Loucy (cell line): Measurements from ENCODE around the gene IL6R.

Experiments used
- H2AFZ ChIP-seq: fragments of 200-600 bp; sonication (generic); 2 replicates; pipeline ENCODE4 v1.6.0; 2016; ENCODE audit warnings: antibody characterized with exemption, mild to moderate bottlenecking, low read length, moderate library complexity
- H3F3A ChIP-seq: fragments of 200-600 bp; 2 replicates; pipeline ENCODE4 v1.6.0; 2016; ENCODE audit warnings: antibody characterized with exemption, low read depth, mild to moderate bottlenecking
- H3K27me3 ChIP-seq: fragments of 200-600 bp; sonication (generic); 2 replicates; pipeline ENCODE4 v1.6.1; 2014; ENCODE audit warnings: low read length, mild to moderate bottlenecking; ENCODE audit not compliant: insufficient read depth, poor library complexity, severe bottlenecking
- H3K36me3 ChIP-seq: fragments of 200-600 bp; sonication (generic); 2 replicates; pipeline ENCODE4 v1.6.1; 2016; ENCODE audit warnings: low read length; ENCODE audit not compliant: insufficient read depth
- H3K4me1 ChIP-seq: fragments of 200-600 bp; sonication (generic); 2 replicates; pipeline ENCODE4 v1.5.1; 2014; ENCODE audit warnings: low read length, mild to moderate bottlenecking; ENCODE audit not compliant: insufficient read depth, poor library complexity, severe bottlenecking
- H3K4me2 ChIP-seq: fragments of 200-600 bp; sonication (generic); 2 replicates; pipeline ENCODE4 v1.6.0; 2014; ENCODE audit warnings: antibody characterized with exemption, low read length, low read depth, mild to moderate bottlenecking; ENCODE audit not compliant: poor library complexity, severe bottlenecking
- H3K4me3 ChIP-seq: fragments of 200-600 bp; sonication (generic); 2 replicates; pipeline ENCODE4 v1.5.1; 2014; ENCODE audit warnings: low read length, mild to moderate bottlenecking, mixed read lengths; ENCODE audit not compliant: poor library complexity, severe bottlenecking
- H3K79me2 ChIP-seq: fragments of 200-600 bp; sonication (generic); 2 replicates; pipeline ENCODE4 v1.6.1; 2014; ENCODE audit warnings: low read length; ENCODE audit not compliant: insufficient read depth
- H3K9ac ChIP-seq: fragments of 200-600 bp; sonication (generic); 2 replicates; pipeline ENCODE4 v1.6.0; 2014; ENCODE audit warnings: mild to moderate bottlenecking, low read depth, low read length, moderate library complexity; ENCODE audit not compliant: poor library complexity, severe bottlenecking
- H3K9me2 ChIP-seq: fragments of 200-600 bp; sonication (generic); replicated peaks from 2 replicates; pipeline ENCODE4 v1.6.1; 2016; ENCODE audit warnings: low read depth, low read length, mixed read lengths
- H3K9me3 ChIP-seq: fragments of 200-600 bp; sonication (generic); 2 replicates; pipeline ENCODE4 v1.6.1; 2014; ENCODE audit warnings: mild to moderate bottlenecking, antibody characterized with exemption, low read length, low read depth; ENCODE audit not compliant: insufficient read depth
- H4K20me1 ChIP-seq: fragments of 200-600 bp; sonication (generic); 2 replicates; pipeline ENCODE4 v1.6.0; 2014; ENCODE audit warnings: antibody characterized with exemption, low read length, mild to moderate bottlenecking; ENCODE audit not compliant: insufficient read depth, poor library complexity, severe bottlenecking
- EZH2phosphoT487 ChIP-seq: fragments of 200-600 bp; IDR thresholded peaks from 2 replicates; pipeline ENCODE4 v1.6.1; 2018; ENCODE audit warnings: antibody characterized with exemption, mild to moderate bottlenecking, moderate library complexity, borderline replicate concordance
- TF ChIP-seq, protein P1 (sequence below): fragments of 200-600 bp; sonication (generic); conservative IDR thresholded peaks from 2 replicates; pipeline ENCODE4 v1.5.1; 2014; ENCODE audit warnings: mild to moderate bottlenecking, antibody characterized with exemption, low read length

The IL6R gene

DNA sequence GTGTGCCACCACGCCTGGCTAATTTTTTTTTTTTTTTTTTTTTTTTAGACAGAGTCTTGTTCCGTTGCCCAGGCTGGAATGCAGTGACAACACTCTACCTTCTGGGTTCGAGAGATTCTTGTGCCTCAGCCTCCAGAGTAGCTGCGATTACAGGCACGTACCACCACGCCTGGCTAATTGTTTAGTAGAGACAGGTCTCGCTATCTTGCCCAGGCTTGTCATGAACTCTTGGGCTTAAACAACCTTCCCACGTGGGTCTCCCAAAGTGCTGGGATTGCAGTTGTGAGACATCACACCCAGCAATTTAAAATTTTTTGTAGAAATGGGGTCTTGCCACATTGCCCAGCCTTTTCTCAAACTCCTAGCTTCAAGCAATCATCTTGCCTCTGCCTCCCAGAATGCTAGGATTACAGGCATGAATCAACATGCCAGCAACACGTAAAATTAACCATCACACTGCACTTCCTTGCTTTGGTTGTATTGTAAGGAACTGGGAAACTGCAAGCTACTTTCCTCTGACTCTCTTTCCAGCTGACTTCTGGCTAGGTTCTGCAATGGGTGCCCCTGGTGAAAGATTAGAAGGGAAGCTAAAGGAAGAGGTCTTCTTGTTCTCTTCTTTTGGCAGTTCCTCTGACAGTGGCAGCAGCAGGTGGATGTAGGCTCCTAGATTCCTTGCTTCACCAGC is 13.9 kb upstream of the IL6R start:
- H3K9ac ChIP-seq = no peak overlapping the region
- H3K79me2 ChIP-seq = no peaks in the 10 kb centered on the region
- no peaks in the 10 kb centered on the region for H3K9me3 ChIP-seq
- no peaks in the 10 kb centered on the region for H3K9me2 ChIP-seq
- H3K36me3 ChIP-seq = no peaks in the 10 kb centered on the region
- TF ChIP-seq, protein P1, sequence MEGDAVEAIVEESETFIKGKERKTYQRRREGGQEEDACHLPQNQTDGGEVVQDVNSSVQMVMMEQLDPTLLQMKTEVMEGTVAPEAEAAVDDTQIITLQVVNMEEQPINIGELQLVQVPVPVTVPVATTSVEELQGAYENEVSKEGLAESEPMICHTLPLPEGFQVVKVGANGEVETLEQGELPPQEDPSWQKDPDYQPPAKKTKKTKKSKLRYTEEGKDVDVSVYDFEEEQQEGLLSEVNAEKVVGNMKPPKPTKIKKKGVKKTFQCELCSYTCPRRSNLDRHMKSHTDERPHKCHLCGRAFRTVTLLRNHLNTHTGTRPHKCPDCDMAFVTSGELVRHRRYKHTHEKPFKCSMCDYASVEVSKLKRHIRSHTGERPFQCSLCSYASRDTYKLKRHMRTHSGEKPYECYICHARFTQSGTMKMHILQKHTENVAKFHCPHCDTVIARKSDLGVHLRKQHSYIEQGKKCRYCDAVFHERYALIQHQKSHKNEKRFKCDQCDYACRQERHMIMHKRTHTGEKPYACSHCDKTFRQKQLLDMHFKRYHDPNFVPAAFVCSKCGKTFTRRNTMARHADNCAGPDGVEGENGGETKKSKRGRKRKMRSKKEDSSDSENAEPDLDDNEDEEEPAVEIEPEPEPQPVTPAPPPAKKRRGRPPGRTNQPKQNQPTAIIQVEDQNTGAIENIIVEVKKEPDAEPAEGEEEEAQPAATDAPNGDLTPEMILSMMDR = no peak
- TF ChIP-seq EZH2phosphoT487 = no peak
- H3K27me3 ChIP-seq = no peaks in the 10 kb centered on the region
- H4K20me1 ChIP-seq = no peaks in the 10 kb centered on the region
- no peak overlapping the region for H3K4me3 ChIP-seq
- H3F3A ChIP-seq = no peaks in the 10 kb centered on the region
- H3K4me2 ChIP-seq = no peak overlapping the region
- H2AFZ ChIP-seq = no peak overlapping the region
- H3K4me1 ChIP-seq = peaks cover 5% of the 10 kb centered on the region

DNA sequence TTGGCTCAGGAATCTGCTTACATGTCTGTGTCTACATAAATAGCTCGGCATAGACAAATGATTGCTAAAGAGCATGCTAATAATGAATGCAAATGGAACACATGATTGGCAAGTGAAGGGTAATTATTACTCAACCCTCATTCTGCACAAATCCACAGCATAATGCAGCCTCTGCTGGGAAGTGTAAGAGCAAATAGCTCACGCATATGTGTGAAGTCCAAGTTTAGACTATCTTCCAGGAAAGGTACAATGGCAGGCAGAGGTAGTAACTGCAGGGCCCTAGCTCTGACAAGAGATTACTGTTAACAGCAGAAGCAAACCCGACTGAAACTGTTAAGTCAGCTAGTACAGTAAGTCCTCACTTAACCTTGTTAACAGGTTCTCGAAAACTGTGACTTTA is 7.0 kb upstream of the IL6R start:
- no peak overlapping the region for H3K9ac ChIP-seq
- H3K27me3 ChIP-seq = no peaks in the 10 kb centered on the region
- H3K4me3 ChIP-seq = no peak overlapping the region
- no peaks in the 10 kb centered on the region for H3K36me3 ChIP-seq
- no peak overlapping the region for H3K4me2 ChIP-seq
- H2AFZ ChIP-seq = no peak overlapping the region
- H3K79me2 ChIP-seq = no peaks in the 10 kb centered on the region
- no peaks in the 10 kb centered on the region for H3K9me3 ChIP-seq
- H3F3A ChIP-seq = no peaks in the 10 kb centered on the region
- H4K20me1 ChIP-seq = no peaks in the 10 kb centered on the region
- no peaks in the 10 kb centered on the region for H3K9me2 ChIP-seq
- peaks cover 6% of the 10 kb centered on the region for H3K4me1 ChIP-seq
- TF ChIP-seq, protein P1 = no peak
- TF ChIP-seq EZH2phosphoT487 = no peak

DNA sequence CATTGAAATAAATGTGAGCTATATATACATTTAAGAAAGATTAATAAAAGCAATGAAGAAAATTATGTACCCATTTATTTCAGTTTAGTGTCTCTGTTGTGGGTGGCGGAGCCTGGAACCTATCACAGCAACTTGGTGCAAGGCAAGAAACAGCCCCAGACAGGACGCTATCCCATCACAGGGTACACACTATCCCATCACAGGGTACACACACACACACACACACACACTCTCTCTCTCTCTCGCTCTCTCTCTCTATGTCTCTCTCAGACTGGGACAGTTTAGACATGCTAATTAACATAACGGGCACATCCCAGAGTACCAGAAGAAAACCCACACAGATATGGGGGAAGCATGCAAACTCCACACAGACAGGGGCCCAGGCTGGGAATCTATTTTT is 6.5 kb upstream of the IL6R start:
- Histone ChIP-seq H3K9ac (no peak overlapping the region), H3K9me3 (no peaks in the 10 kb centered on the region)

More for the DNA sequence above, 6.5 kb upstream of the IL6R start:
- H3K4me3 ChIP-seq = no peak overlapping the region
- H3K79me2 ChIP-seq = no peaks in the 10 kb centered on the region
- H3K9me2 ChIP-seq = no peaks in the 10 kb centered on the region
- H2AFZ ChIP-seq = no peak overlapping the region
- 0 out of 2 replicates have a peak, but pooled peaks cover 5% of the 10 kb centered on the region for H3F3A ChIP-seq
- TF ChIP-seq EZH2phosphoT487 = no peak
- TF ChIP-seq, protein P1 = no peak
- H3K36me3 ChIP-seq = no peaks in the 10 kb centered on the region
- H3K27me3 ChIP-seq = no peaks in the 10 kb centered on the region
- H4K20me1 ChIP-seq = no peaks in the 10 kb centered on the region
- H3K4me1 ChIP-seq = peaks cover 12% of the 10 kb centered on the region
- H3K4me2 ChIP-seq = no peak overlapping the region
